HL-60 (cell line): Measurements from ENCODE around the gene EEF2K.

ENCODE experiments used
- CTCF ChIP-seq: IDR thresholded peaks from one replicate; pipeline ENCODE4 v1.5.1; 2011; ENCODE audit warnings: low read length, control low read depth, inconsistent platforms; ENCODE audit not compliant: insufficient read depth
- POLR2AphosphoS5 ChIP-seq: IDR thresholded peaks from 2 replicates; pipeline ENCODE4 v1.6.1; 2012; ENCODE audit warnings: low read depth
- REST ChIP-seq: IDR thresholded peaks from 2 replicates; pipeline ENCODE4 v1.6.1; 2012; ENCODE audit warnings: low read depth; ENCODE audit not compliant: insufficient replicate concordance

GRCh38 chr16:22184615-22184968 lies 21.5 kb upstream of the EEF2K start:
- TF ChIP-seq CTCF (no peak), POLR2AphosphoS5 (no peak), REST (no peak)
